ENCODE measurements around the gene EHMT1. TPM values are rescaled to one million over a fixed set of nuclear protein-coding genes. Genes with fewer than 3 reads are reported as not detected.

The EHMT1 gene
- total RNA-seq, 4 donors from 2014 or later = 38.6 to 77.8 (median 54.3) TPM

DNA sequence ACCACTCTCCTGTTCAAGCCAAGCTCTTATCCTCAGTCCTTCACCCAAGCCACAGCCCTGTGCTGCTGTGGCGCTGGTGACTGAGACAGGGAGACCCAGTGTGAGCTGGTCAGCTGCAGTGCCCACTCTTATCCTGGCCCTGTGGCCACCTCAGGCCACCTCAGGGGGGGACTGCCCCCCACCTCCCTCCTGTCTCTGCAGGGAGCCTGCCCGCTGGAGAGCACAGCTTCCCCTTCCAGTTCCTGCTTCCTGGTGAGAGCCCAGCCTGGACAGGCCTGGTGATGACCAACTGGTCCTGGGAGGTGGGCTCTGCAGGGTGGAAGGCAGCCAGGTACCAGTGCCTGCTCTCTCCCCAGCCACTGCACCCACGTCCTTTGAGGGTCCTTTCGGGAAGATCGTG lies 5.5 kb upstream of the EHMT1 start:
- intact Hi-C loops (cut with DNase I; ENCODE audit: low total_unique reads) (no loop called here), in situ Hi-C loops (cut with MboI; ENCODE audit: low sequenced_read_pairs in 4 of 4) (no loop called here)
- no peaks in the 10 kb centered on the region for H3K27me3 ChIP-seq
- DNase-seq = no peak
- no peak overlapping the region for H3K4me3 ChIP-seq
- no peak overlapping the region for H3K27ac ChIP-seq
- ATAC-seq = no peak
- H3K4me1 ChIP-seq = peaks cover 24 to 32% of the 10 kb centered on the region in 2 donors
- no peaks in the 10 kb centered on the region for H3K9me3 ChIP-seq
- TF ChIP-seq CTCF (IDR thresholded peaks at IDR 0.05 in 4 of 5, conservative IDR thresholded peaks at IDR 0.05 in 1 of 5) (no peak), POLR2A (IDR thresholded peaks at IDR 0.05) (no peak)
- H3K36me3 ChIP-seq = peaks cover 0 to 33% of the 10 kb centered on the region in 2 donors

GRCh38 chr9:137613738-137614523 lies 4.9 kb upstream of the EHMT1 start:
- in situ Hi-C loops (cut with MboI; ENCODE audit: low sequenced_read_pairs in 4 of 4) (no loop called here), intact Hi-C loops (cut with DNase I; ENCODE audit: low total_unique reads) (no loop called here)
- ATAC-seq (no peak), DNase-seq (no peak)
- H3K36me3 ChIP-seq = peaks cover 0 to 33% of the 10 kb centered on the region in 2 donors
- H3K4me1 ChIP-seq = peaks cover 24 to 32% of the 10 kb centered on the region in 2 donors
- H3K27me3 ChIP-seq = no peaks in the 10 kb centered on the region
- TF ChIP-seq CTCF (IDR thresholded peaks at IDR 0.05 in 4 of 5, conservative IDR thresholded peaks at IDR 0.05 in 1 of 5) (no peak), POLR2A (IDR thresholded peaks at IDR 0.05) (no peak)
- H3K27ac ChIP-seq = no peak overlapping the region
- no peak overlapping the region for H3K4me3 ChIP-seq
- H3K9me3 ChIP-seq = no peaks in the 10 kb centered on the region

GRCh38 chr9:137614631-137615386 lies 4.0 kb upstream of the EHMT1 start:
- Histone ChIP-seq H3K36me3 (peaks cover 0 to 33% of the 10 kb centered on the region in 2 donors), H3K27ac (no peak overlapping the region), H3K9me3 (no peaks in the 10 kb centered on the region), H3K27me3 (no peaks in the 10 kb centered on the region), H3K4me3 (no peak overlapping the region), H3K4me1 (peaks cover 26 to 34% of the 10 kb centered on the region in 2 donors)
- intact Hi-C loops (cut with DNase I; ENCODE audit: low total_unique reads) = no loop called here
- TF ChIP-seq CTCF (IDR thresholded peaks at IDR 0.05 in 4 of 5, conservative IDR thresholded peaks at IDR 0.05 in 1 of 5) (no peak), POLR2A (IDR thresholded peaks at IDR 0.05) (no peak)
- DNase-seq (no peak), ATAC-seq (no peak)
- in situ Hi-C loops (cut with MboI; ENCODE audit: low sequenced_read_pairs in 4 of 4) = no loop called here

DNA sequence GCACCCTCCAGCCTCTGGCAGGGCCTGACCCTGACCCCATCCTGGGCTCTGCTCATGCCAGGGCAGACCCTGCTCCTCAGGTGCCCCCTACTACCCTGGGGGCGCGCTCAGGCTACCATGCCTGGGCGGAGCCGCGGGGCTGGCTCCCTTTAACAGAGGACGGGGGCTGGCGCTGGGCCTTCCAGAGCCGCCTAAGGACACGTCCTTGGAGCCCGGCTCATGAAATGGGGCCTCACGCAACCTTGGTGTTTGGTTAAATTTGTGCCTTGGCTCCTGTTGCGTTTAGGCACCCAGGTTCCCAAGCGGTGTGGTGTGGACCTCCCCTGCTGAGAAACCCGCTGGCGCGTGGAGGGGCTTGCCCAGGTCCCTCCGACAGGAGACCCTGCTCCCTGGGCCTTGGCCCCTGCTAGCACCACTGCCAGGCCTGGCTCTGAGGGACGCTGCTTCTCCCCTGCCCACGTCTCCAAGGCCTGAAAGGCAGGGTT lies 3.4 kb upstream of the EHMT1 start:
- no peak overlapping the region for H3K27ac ChIP-seq
- DNase-seq = no peak
- no peak overlapping the region for H3K4me3 ChIP-seq
- in situ Hi-C loops (cut with MboI; ENCODE audit: low sequenced_read_pairs in 4 of 4) = no loop called here
- intact Hi-C loops (cut with DNase I; ENCODE audit: low total_unique reads) = no loop called here
- TF ChIP-seq POLR2A (IDR thresholded peaks at IDR 0.05) = no peak
- TF ChIP-seq CTCF (IDR thresholded peaks at IDR 0.05 in 4 of 5, conservative IDR thresholded peaks at IDR 0.05 in 1 of 5) = no peak
- peaks cover 33 to 40% of the 10 kb centered on the region in 2 donors for H3K4me1 ChIP-seq
- ATAC-seq = no peak
- H3K27me3 ChIP-seq = no peaks in the 10 kb centered on the region
- no peaks in the 10 kb centered on the region for H3K9me3 ChIP-seq
- H3K36me3 ChIP-seq = peaks cover 0 to 33% of the 10 kb centered on the region in 2 donors
